ENCODE data around the gene ARF6. TPM values are rescaled to one million over a fixed set of nuclear protein-coding genes. Genes with fewer than 3 reads are reported as not detected.

Gene ARF6
- total RNA-seq, 1 donor from 2014 or later, result 65.3 TPM

- TF ChIP-seq CTCF (IDR thresholded peaks at IDR 0.05), result no peak
- no peak overlapping the region for H3K4me3 ChIP-seq
- no peak overlapping the region for H3K27ac ChIP-seq
- no peaks in the 10 kb centered on the region for H3K36me3 ChIP-seq
- H3K27me3 ChIP-seq (ENCODE audit: low read depth), result no peaks in the 10 kb centered on the region
- H3K9me3 ChIP-seq, result no peaks in the 10 kb centered on the region
- ATAC-seq (peak in 1 of 2 donors; percentile 48), DNase-seq (no peak)
- intact Hi-C loops (cut with DNase I), result no loop called here
- no peaks in the 10 kb centered on the region for H3K4me1 ChIP-seq
These were observed 27.2 kb downstream of the ARF6 start for GRCh38 chr14:49919825-49920659.

- TF ChIP-seq CTCF (IDR thresholded peaks at IDR 0.05), result no peak
- no peak overlapping the region for H3K27ac ChIP-seq
- H3K4me3 ChIP-seq, result no peak overlapping the region
- no peaks in the 10 kb centered on the region for H3K36me3 ChIP-seq
- no peaks in the 10 kb centered on the region for H3K4me1 ChIP-seq
- intact Hi-C loops (cut with DNase I), result no loop called here
- no peaks in the 10 kb centered on the region for H3K27me3 ChIP-seq (ENCODE audit: low read depth)
- peak; percentile 36 to 63 for ATAC-seq
- no peak for DNase-seq
- no peaks in the 10 kb centered on the region for H3K9me3 ChIP-seq
These were observed 28.1 kb downstream of the ARF6 start for GRCh38 chr14:49920935-49921334.

GRCh38 chr14:49921401-49921800 lies 28.5 kb downstream of the ARF6 start:
- Histone ChIP-seq H3K4me1 (no peaks in the 10 kb centered on the region), H3K27me3 (ENCODE audit: low read depth) (no peaks in the 10 kb centered on the region), H3K9me3 (no peaks in the 10 kb centered on the region), H3K4me3 (no peak overlapping the region), H3K36me3 (no peaks in the 10 kb centered on the region), H3K27ac (no peak overlapping the region)
- ATAC-seq (no peak), DNase-seq (no peak)
- intact Hi-C loops (cut with DNase I), result no loop called here
- no peak for TF ChIP-seq CTCF (IDR thresholded peaks at IDR 0.05)

- no peak for DNase-seq
- no peaks in the 10 kb centered on the region for H3K9me3 ChIP-seq
- H3K36me3 ChIP-seq, result no peaks in the 10 kb centered on the region
- H3K4me3 ChIP-seq, result no peak overlapping the region
- H3K4me1 ChIP-seq, result no peaks in the 10 kb centered on the region
- H3K27me3 ChIP-seq (ENCODE audit: low read depth), result no peaks in the 10 kb centered on the region
- no peak overlapping the region for H3K27ac ChIP-seq
- TF ChIP-seq CTCF (IDR thresholded peaks at IDR 0.05), result no peak
- intact Hi-C loops (cut with DNase I), result no loop called here
- ATAC-seq, result no peak
These were observed 30.6 kb downstream of the ARF6 start for GRCh38 chr14:49923442-49923841.

GRCh38 chr14:49923881-49924280 lies 31.0 kb downstream of the ARF6 start:
- Histone ChIP-seq H3K27me3 (ENCODE audit: low read depth) (no peaks in the 10 kb centered on the region), H3K4me1 (no peaks in the 10 kb centered on the region), H3K36me3 (no peaks in the 10 kb centered on the region), H3K9me3 (no peaks in the 10 kb centered on the region), H3K4me3 (no peak overlapping the region), H3K27ac (no peak overlapping the region)
- intact Hi-C loops (cut with DNase I), result no loop called here
- DNase-seq (no peak), ATAC-seq (no peak)
- no peak for TF ChIP-seq CTCF (IDR thresholded peaks at IDR 0.05)
